ENCODE results near the gene ST3GAL2.

Gene ST3GAL2

DNA sequence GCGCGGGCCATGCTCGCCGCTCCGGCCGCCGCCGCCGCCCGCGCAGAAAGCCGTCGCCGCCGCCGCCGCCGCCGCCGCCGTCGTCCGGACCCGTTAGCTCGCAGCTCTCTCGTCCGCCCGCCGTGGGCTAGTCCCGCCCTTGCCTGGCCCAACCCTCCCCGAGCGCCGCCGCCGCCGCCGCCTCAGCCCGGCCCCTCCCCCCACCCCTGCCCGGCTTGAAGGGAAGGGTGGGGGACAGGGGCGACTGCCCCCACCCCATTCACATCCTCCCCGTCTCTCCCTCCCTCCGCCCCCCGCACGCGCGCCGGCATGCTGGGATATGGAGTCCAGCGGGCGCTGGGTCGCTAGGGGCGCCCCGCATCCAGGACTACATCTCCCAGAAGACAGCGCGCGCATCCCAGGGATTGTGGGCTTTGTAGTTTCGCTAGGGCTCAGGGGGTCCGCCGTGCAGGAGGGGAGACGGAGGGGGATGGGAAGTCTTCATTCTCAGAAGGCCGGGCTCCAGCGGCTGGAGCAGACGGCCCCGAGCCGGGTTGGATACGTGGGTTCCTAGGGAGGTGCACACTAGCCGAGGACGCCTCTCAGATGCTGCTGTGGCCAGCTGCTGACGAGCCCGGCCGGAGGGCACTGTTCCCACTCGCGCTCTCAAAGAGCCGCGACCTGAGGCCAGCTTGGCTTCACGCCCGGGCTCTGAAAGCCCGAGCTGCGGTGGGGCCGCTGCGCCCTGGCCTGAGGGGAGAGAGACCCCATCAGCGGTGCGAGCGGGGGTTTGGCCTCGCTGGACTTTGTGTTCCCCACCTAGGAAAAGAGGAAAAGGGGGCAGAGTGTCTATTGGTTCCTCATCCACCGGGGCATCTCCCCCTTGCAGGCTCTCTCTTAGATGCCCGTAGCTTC lies at the start of gene ST3GAL2:
ST3GAL2 (minus strand) TSS at position 132 of the 894 bp plus-strand sequence. CDS start 40,570 bp downstream, outside the sequence.
- peaks cover 14 to 20% of the 10 kb centered on the region in 2 donors for H3K4me1 ChIP-seq (ENCODE audit: control insufficient read depth in 2 of 2, insufficient read depth in 2 of 2, low read length in 2 of 2)
- peak within 1 kb of the TSS; percentile 41 to 57 for H3K9ac ChIP-seq (ENCODE audit: low read depth in 1 of 2, low read length in 2 of 2)
- peaks cover 0 to 3% of the 10 kb centered on the region in 2 donors for H3K36me3 ChIP-seq (ENCODE audit: control insufficient read depth in 2 of 2, insufficient read depth in 2 of 2, low read length in 2 of 2)
- peak within 1 kb of the TSS; percentile 26 to 52 for H3K27ac ChIP-seq (ENCODE audit: low read depth in 2 of 2, low read length in 2 of 2)
- no peaks in the 10 kb centered on the region for H3K9me3 ChIP-seq (ENCODE audit: control insufficient read depth in 2 of 2, low read length in 2 of 2)
- H3K4me3 ChIP-seq (ENCODE audit: low read length in 2 of 2), result peak within 1 kb of the TSS; percentile 72 to 79
- no peaks in the 10 kb centered on the region for H3K27me3 ChIP-seq (ENCODE audit: control insufficient read depth in 2 of 2, insufficient read depth in 2 of 2, low read length in 2 of 2)

GRCh38 chr16:70484867-70485266 lies 46.0 kb upstream of the ST3GAL2 start:
- Histone ChIP-seq H3K9ac (ENCODE audit: low read depth in 1 of 2, low read length in 2 of 2) (no peak overlapping the region), H3K4me3 (ENCODE audit: low read length in 2 of 2) (no peak overlapping the region), H3K27ac (ENCODE audit: low read depth in 2 of 2, low read length in 2 of 2) (no peak overlapping the region), H3K36me3 (ENCODE audit: control insufficient read depth in 2 of 2, insufficient read depth in 2 of 2, low read length in 2 of 2) (peaks cover 43 to 56% of the 10 kb centered on the region in 2 donors), H3K27me3 (ENCODE audit: control insufficient read depth in 2 of 2, insufficient read depth in 2 of 2, low read length in 2 of 2) (no peaks in the 10 kb centered on the region), H3K4me1 (ENCODE audit: control insufficient read depth in 2 of 2, insufficient read depth in 2 of 2, low read length in 2 of 2) (no peaks in the 10 kb centered on the region), H3K9me3 (ENCODE audit: control insufficient read depth in 2 of 2, low read length in 2 of 2) (no peaks in the 10 kb centered on the region)

DNA sequence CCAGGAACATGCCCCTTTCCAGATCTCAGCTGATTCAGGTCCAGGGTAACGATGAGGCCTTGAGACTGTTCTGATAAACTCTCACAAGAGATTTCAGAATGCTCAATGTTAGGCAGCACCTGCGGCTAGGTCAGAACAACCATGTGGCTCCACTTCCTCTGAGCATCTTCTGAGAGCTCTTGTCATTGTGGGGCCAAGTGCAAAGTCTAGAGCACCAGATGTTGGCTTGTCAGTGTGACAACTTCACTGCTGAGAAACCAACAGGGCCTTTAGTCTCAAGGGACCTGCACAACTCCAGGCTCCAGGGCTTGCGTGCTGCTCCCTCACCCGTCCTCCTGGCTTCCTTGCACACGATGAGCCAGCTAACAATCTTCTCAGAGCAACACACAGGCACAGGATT lies 44.5 kb upstream of the ST3GAL2 start:
- Histone ChIP-seq H3K27ac (ENCODE audit: low read depth in 2 of 2, low read length in 2 of 2) (no peak overlapping the region), H3K9ac (ENCODE audit: low read depth in 1 of 2, low read length in 2 of 2) (no peak overlapping the region), H3K4me1 (ENCODE audit: control insufficient read depth in 2 of 2, insufficient read depth in 2 of 2, low read length in 2 of 2) (no peaks in the 10 kb centered on the region), H3K27me3 (ENCODE audit: control insufficient read depth in 2 of 2, insufficient read depth in 2 of 2, low read length in 2 of 2) (no peaks in the 10 kb centered on the region), H3K9me3 (ENCODE audit: control insufficient read depth in 2 of 2, low read length in 2 of 2) (no peaks in the 10 kb centered on the region), H3K4me3 (ENCODE audit: low read length in 2 of 2) (no peak overlapping the region), H3K36me3 (ENCODE audit: control insufficient read depth in 2 of 2, insufficient read depth in 2 of 2, low read length in 2 of 2) (peaks cover 52 to 65% of the 10 kb centered on the region in 2 donors)

GRCh38 chr16:70482624-70483023 lies 43.7 kb upstream of the ST3GAL2 start:
- no peaks in the 10 kb centered on the region for H3K4me1 ChIP-seq (ENCODE audit: control insufficient read depth in 2 of 2, insufficient read depth in 2 of 2, low read length in 2 of 2)
- H3K27ac ChIP-seq (ENCODE audit: low read depth in 2 of 2, low read length in 2 of 2), result no peak overlapping the region
- no peak overlapping the region for H3K9ac ChIP-seq (ENCODE audit: low read depth in 1 of 2, low read length in 2 of 2)
- peaks cover 56 to 71% of the 10 kb centered on the region in 2 donors for H3K36me3 ChIP-seq (ENCODE audit: control insufficient read depth in 2 of 2, insufficient read depth in 2 of 2, low read length in 2 of 2)
- no peak overlapping the region for H3K4me3 ChIP-seq (ENCODE audit: low read length in 2 of 2)
- H3K27me3 ChIP-seq (ENCODE audit: control insufficient read depth in 2 of 2, insufficient read depth in 2 of 2, low read length in 2 of 2), result no peaks in the 10 kb centered on the region
- H3K9me3 ChIP-seq (ENCODE audit: control insufficient read depth in 2 of 2, low read length in 2 of 2), result no peaks in the 10 kb centered on the region

DNA sequence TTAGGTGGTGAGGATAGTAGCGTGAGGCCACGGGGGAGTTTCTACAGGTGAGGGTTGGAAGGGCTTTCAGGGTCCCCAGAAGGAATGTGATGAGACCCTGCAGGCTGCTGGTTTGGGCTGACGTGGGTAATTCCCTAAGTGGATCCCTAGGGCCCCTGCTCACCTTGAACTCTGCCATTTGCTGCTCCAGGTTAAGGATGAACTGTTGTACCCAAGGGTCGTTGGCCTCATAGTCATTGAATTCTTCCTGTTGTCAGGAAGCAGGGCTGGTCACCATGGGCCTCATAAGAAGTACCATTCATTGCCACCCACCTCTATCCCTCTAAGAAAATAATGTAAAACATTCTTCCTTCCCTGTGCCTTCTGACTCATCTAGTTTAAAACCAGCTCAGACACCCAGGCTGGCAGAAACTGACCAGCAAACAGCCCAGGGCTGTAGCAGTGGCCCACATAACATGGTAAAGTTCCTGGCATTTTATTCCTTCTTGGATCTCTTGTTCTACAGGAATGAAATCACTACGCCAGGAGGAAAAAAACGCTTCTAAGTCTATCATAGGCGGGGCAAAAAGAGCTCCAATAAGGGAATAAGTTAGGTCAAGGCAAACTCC lies 43.1 kb upstream of the ST3GAL2 start:
- Histone ChIP-seq H3K36me3 (ENCODE audit: control insufficient read depth in 2 of 2, insufficient read depth in 2 of 2, low read length in 2 of 2) (peaks cover 56 to 73% of the 10 kb centered on the region in 2 donors), H3K27ac (ENCODE audit: low read depth in 2 of 2, low read length in 2 of 2) (no peak overlapping the region)

DNA sequence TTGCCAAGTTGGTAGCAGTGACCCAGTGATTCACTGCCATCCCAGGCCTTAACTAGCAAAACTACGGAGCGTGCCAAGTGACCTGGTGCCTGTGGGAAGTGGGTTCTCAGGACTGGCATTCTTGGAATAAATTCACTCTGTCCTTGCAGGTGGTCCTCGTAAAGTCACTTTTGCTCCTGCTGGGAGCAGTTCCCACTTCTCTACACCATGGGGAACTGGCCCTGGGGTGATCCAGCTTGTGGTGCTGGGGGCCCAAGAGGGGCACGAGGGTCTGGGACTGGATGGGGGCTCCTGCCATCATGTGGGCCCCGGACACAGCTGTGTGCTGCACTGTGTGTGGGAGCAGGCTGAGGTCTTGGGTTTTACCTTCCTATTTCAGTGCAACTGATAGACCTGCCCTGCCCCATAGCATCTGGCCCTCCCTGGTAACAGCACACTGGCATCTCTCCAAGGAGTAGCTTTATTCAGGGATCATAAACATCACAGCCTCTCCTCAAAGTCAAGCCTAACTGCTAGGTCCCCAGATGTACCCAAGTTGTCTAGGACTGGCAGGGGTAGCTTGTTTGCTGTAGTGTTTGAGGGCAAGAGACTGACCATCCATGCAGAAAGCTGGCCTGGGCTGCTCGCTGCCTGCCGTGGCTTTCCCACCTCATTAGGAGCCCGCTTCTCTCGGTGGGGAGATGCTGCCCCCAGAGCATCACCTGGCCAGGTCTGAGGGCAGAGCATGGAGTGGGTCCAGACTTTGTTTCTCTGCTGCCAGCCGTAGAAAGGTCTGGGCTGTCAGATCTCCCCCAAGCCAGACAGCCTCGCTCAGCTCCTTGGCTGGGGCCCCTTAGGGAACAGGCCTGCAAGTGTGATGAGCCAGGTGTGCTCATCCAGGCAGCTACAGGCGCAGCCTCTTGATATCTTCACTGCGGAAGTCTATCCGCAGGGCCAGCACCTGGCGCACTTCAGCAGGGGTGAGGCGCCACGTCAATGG lies 41.5 kb upstream of the ST3GAL2 start:
- Histone ChIP-seq H3K9ac (ENCODE audit: low read depth in 1 of 2, low read length in 2 of 2) (no peak overlapping the region), H3K36me3 (ENCODE audit: control insufficient read depth in 2 of 2, insufficient read depth in 2 of 2, low read length in 2 of 2) (peaks cover 51 to 77% of the 10 kb centered on the region in 2 donors), H3K4me3 (ENCODE audit: low read length in 2 of 2) (no peak overlapping the region), H3K27me3 (ENCODE audit: control insufficient read depth in 2 of 2, insufficient read depth in 2 of 2, low read length in 2 of 2) (no peaks in the 10 kb centered on the region), H3K4me1 (ENCODE audit: control insufficient read depth in 2 of 2, insufficient read depth in 2 of 2, low read length in 2 of 2) (no peaks in the 10 kb centered on the region), H3K27ac (ENCODE audit: low read depth in 2 of 2, low read length in 2 of 2) (no peak overlapping the region), H3K9me3 (ENCODE audit: control insufficient read depth in 2 of 2, low read length in 2 of 2) (no peaks in the 10 kb centered on the region)

More for the DNA sequence above, 43.1 kb upstream of the ST3GAL2 start:
- Histone ChIP-seq H3K4me1 (ENCODE audit: control insufficient read depth in 2 of 2, insufficient read depth in 2 of 2, low read length in 2 of 2) (no peaks in the 10 kb centered on the region), H3K9me3 (ENCODE audit: control insufficient read depth in 2 of 2, low read length in 2 of 2) (no peaks in the 10 kb centered on the region), H3K4me3 (ENCODE audit: low read length in 2 of 2) (no peak overlapping the region), H3K27me3 (ENCODE audit: control insufficient read depth in 2 of 2, insufficient read depth in 2 of 2, low read length in 2 of 2) (no peaks in the 10 kb centered on the region), H3K9ac (ENCODE audit: low read depth in 1 of 2, low read length in 2 of 2) (no peak overlapping the region)

- no peak overlapping the region for H3K27ac ChIP-seq (ENCODE audit: low read depth in 2 of 2, low read length in 2 of 2)
- peaks cover 46 to 78% of the 10 kb centered on the region in 2 donors for H3K36me3 ChIP-seq (ENCODE audit: control insufficient read depth in 2 of 2, insufficient read depth in 2 of 2, low read length in 2 of 2)
Measured at GRCh38 chr16:70478912-70479341, 40.0 kb upstream of the ST3GAL2 start.

GRCh38 chr16:70478169-70478568 lies 39.3 kb upstream of the ST3GAL2 start:
- H3K27ac ChIP-seq (ENCODE audit: low read depth in 2 of 2, low read length in 2 of 2), result no peak overlapping the region
- no peaks in the 10 kb centered on the region for H3K4me1 ChIP-seq (ENCODE audit: control insufficient read depth in 2 of 2, insufficient read depth in 2 of 2, low read length in 2 of 2)
- no peak overlapping the region for H3K9ac ChIP-seq (ENCODE audit: low read depth in 1 of 2, low read length in 2 of 2)
- no peak overlapping the region for H3K4me3 ChIP-seq (ENCODE audit: low read length in 2 of 2)
- no peaks in the 10 kb centered on the region for H3K9me3 ChIP-seq (ENCODE audit: control insufficient read depth in 2 of 2, low read length in 2 of 2)
- peaks cover 40 to 77% of the 10 kb centered on the region in 2 donors for H3K36me3 ChIP-seq (ENCODE audit: control insufficient read depth in 2 of 2, insufficient read depth in 2 of 2, low read length in 2 of 2)
- H3K27me3 ChIP-seq (ENCODE audit: control insufficient read depth in 2 of 2, insufficient read depth in 2 of 2, low read length in 2 of 2), result no peaks in the 10 kb centered on the region

More at GRCh38 chr16:70478912-70479341, 40.0 kb upstream of the ST3GAL2 start:
- no peaks in the 10 kb centered on the region for H3K27me3 ChIP-seq (ENCODE audit: control insufficient read depth in 2 of 2, insufficient read depth in 2 of 2, low read length in 2 of 2)
- H3K9me3 ChIP-seq (ENCODE audit: control insufficient read depth in 2 of 2, low read length in 2 of 2), result no peaks in the 10 kb centered on the region
- H3K4me1 ChIP-seq (ENCODE audit: control insufficient read depth in 2 of 2, insufficient read depth in 2 of 2, low read length in 2 of 2), result no peaks in the 10 kb centered on the region
- no peak overlapping the region for H3K9ac ChIP-seq (ENCODE audit: low read depth in 1 of 2, low read length in 2 of 2)
- no peak overlapping the region for H3K4me3 ChIP-seq (ENCODE audit: low read length in 2 of 2)

DNA sequence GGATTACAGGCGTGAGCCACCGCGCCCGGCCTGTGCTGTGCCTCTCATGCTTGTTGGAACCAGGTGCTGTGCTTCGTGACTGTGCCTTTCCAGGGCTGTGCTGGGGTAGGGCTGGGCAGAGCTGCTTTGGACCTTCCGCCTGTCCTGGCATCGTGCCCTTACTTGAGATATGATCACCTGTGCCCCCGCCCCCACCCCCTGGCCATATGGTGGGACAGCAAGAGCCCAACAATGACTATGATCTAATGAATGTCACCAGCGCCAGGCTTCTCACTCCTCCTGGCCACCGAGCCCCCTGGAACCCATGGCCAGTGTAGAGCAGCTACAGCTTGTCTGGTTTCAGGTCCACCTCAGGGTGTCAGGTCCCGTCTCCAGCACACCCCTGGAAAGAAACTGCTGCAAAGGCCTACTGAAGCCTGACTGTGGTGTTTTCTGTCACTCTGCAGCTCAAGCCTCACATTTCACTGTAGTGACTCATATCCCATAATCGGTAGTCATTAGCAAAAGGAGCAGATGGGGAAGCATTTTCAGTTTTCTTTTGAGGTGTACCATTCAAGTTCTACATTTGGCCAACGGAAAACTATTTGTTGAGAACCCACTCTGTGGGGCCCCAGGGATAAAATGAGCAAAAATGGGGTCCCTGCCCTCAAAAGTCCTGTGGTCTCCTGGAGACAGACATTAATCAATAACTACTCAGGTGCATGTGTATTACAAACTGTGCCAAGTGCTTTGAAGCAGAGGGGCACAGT lies 37.5 kb upstream of the ST3GAL2 start:
- no peaks in the 10 kb centered on the region for H3K9me3 ChIP-seq (ENCODE audit: control insufficient read depth in 2 of 2, low read length in 2 of 2)
- H3K4me1 ChIP-seq (ENCODE audit: control insufficient read depth in 2 of 2, insufficient read depth in 2 of 2, low read length in 2 of 2), result no peaks in the 10 kb centered on the region
- no peak overlapping the region for H3K4me3 ChIP-seq (ENCODE audit: low read length in 2 of 2)
- peak overlapping the region; percentile 6 to 23 for H3K27ac ChIP-seq (ENCODE audit: low read depth in 2 of 2, low read length in 2 of 2)
- no peaks in the 10 kb centered on the region for H3K27me3 ChIP-seq (ENCODE audit: control insufficient read depth in 2 of 2, insufficient read depth in 2 of 2, low read length in 2 of 2)
- no peak overlapping the region for H3K9ac ChIP-seq (ENCODE audit: low read depth in 1 of 2, low read length in 2 of 2)
- H3K36me3 ChIP-seq (ENCODE audit: control insufficient read depth in 2 of 2, insufficient read depth in 2 of 2, low read length in 2 of 2), result peaks cover 27 to 63% of the 10 kb centered on the region in 2 donors

Data from mucosa of rectum (tissue), 2 donors.